GM23338 (cell line): ENCODE measurements around the gene TDP2. TPM values are rescaled to one million over a fixed set of nuclear protein-coding genes. Genes with fewer than 3 reads are reported as not detected.

ENCODE experiments used
- ATAC-seq: fragments of 200-7000 bp; cut with Tn5 transposase; 3 replicates; pipeline ENCODE4 v1.9.1; 2020
- DNase-seq: peaks from one replicate; pipeline ENCODE4 v3.0.0-alpha.2; 2015; ENCODE audit warnings: low spot score
- H2AFZ ChIP-seq: fragments of 200-600 bp; sonication (generic); 2 replicates; pipeline ENCODE4 v1.8.0; 2016; ENCODE audit warnings: antibody characterized with exemption, mild to moderate bottlenecking, moderate library complexity
- H3F3A ChIP-seq: fragments of 200-600 bp; sonication (generic); replicated peaks from 2 replicates; pipeline ENCODE4 v1.8.0; 2017; ENCODE audit warnings: antibody characterized with exemption, mixed run types, low read depth
- H3K27ac ChIP-seq: fragments of 200-600 bp; sonication (generic); 2 replicates; pipeline ENCODE4 v1.6.1; 2016; ENCODE audit warnings: low read depth
- H3K27me3 ChIP-seq: fragments of 200-600 bp; sonication (generic); 2 replicates; pipeline ENCODE4 v1.8.0; 2016; ENCODE audit warnings: mild to moderate bottlenecking, mixed run types, moderate library complexity; ENCODE audit not compliant: insufficient read depth
- H3K36me3 ChIP-seq: fragments of 200-600 bp; sonication (generic); 2 replicates; pipeline ENCODE4 v1.8.0; 2016; ENCODE audit warnings: mild to moderate bottlenecking; ENCODE audit not compliant: insufficient read depth
- H3K4me1 ChIP-seq: fragments of 200-600 bp; sonication (generic); 2 replicates; pipeline ENCODE4 v1.8.0; 2016; ENCODE audit warnings: mild to moderate bottlenecking, moderate library complexity; ENCODE audit not compliant: insufficient read depth
- H3K4me2 ChIP-seq: fragments of 200-600 bp; sonication (generic); 2 replicates; pipeline ENCODE4 v1.7.1; 2017; ENCODE audit warnings: mixed run types
- H3K4me3 ChIP-seq: fragments of 200-600 bp; sonication (generic); 2 replicates; pipeline ENCODE4 v1.6.1; 2016; ENCODE audit warnings: mixed run types
- H3K79me2 ChIP-seq: fragments of 200-600 bp; sonication (generic); replicated peaks from 2 replicates; pipeline ENCODE4 v1.8.0; 2017; ENCODE audit warnings: mild to moderate bottlenecking; ENCODE audit not compliant: insufficient read depth
- H3K9me2 ChIP-seq: fragments of 200-600 bp; sonication (generic); 2 replicates; pipeline ENCODE4 v1.8.0; 2017; ENCODE audit not compliant: insufficient read depth
- H4K20me1 ChIP-seq: fragments of 200-600 bp; sonication (generic); replicated peaks from 2 replicates; pipeline ENCODE4 v1.8.0; 2017; ENCODE audit warnings: mild to moderate bottlenecking; ENCODE audit not compliant: insufficient read depth
- H3K27ac Mint-ChIP-seq: 2 replicates; pipeline ENCODE4 v1.8.0; 2020; ENCODE audit warnings: inconsistent platforms, mild to moderate bottlenecking, moderate library complexity, mixed read lengths
- H3K27me3 Mint-ChIP-seq: 3 replicates; pipeline ENCODE4 v1.8.0; 2022; ENCODE audit warnings: low read depth, mild to moderate bottlenecking, moderate library complexity, mixed read lengths, inconsistent platforms; ENCODE audit not compliant: insufficient read depth, poor library complexity
- H3K36me3 Mint-ChIP-seq: 3 replicates; pipeline ENCODE4 v1.8.0; 2021; ENCODE audit warnings: low read depth, mild to moderate bottlenecking, inconsistent platforms, moderate library complexity, mixed read lengths
- H3K4me1 Mint-ChIP-seq: 3 replicates; pipeline ENCODE4 v1.8.0; 2020; ENCODE audit warnings: mild to moderate bottlenecking, inconsistent platforms, mixed read lengths
- H3K4me3 Mint-ChIP-seq: 3 replicates; pipeline ENCODE4 v1.8.0; 2021; ENCODE audit warnings: moderate library complexity, mild to moderate bottlenecking, inconsistent platforms, mixed read lengths
- H3K9me3 Mint-ChIP-seq: 3 replicates; pipeline ENCODE4 v1.8.0; 2020; ENCODE audit warnings: moderate library complexity, mild to moderate bottlenecking, inconsistent platforms, mixed read lengths
- CREB1 ChIP-seq: fragments of 250-450 bp; sonication (Bioruptor Pico); IDR thresholded peaks from 2 replicates; pipeline ENCODE4 v1.5.0; 2020; ENCODE audit warnings: low read depth, mild to moderate bottlenecking, moderate library complexity
- ETS1 ChIP-seq: IDR thresholded peaks from 2 replicates; pipeline ENCODE4 v1.6.1; 2016; ENCODE audit warnings: antibody characterized with exemption
- EZH2 ChIP-seq: fragments of 200-600 bp; sonication (generic); IDR thresholded peaks from one replicate; pipeline ENCODE4 v1.8.0; 2017; ENCODE audit warnings: antibody characterized with exemption, mild to moderate bottlenecking, low read depth; ENCODE audit not compliant: unreplicated experiment
- EZH2phosphoT487 ChIP-seq: fragments of 200-600 bp; sonication (generic); IDR thresholded peaks from one replicate; pipeline ENCODE4 v1.8.1; 2018; ENCODE audit warnings: antibody characterized with exemption; ENCODE audit not compliant: unreplicated experiment
- JUNB ChIP-seq: IDR thresholded peaks from one replicate; pipeline ENCODE4 v1.6.1; 2016; ENCODE audit warnings: antibody characterized with exemption; ENCODE audit not compliant: unreplicated experiment
- NANOG ChIP-seq: IDR thresholded peaks from 2 replicates; pipeline ENCODE4 v1.6.1; 2016; ENCODE audit warnings: antibody characterized with exemption, borderline replicate concordance
- POLR2AphosphoS5 ChIP-seq: IDR thresholded peaks from 2 replicates; pipeline ENCODE4 v1.6.1; 2016; ENCODE audit warnings: antibody characterized with exemption, low read depth
- REST ChIP-seq: IDR thresholded peaks from one replicate; pipeline ENCODE4 v1.6.1; 2018; ENCODE audit warnings: antibody characterized with exemption; ENCODE audit not compliant: unreplicated experiment
- STAT1 ChIP-seq: IDR thresholded peaks from one replicate; pipeline ENCODE4 v1.6.1; 2016; ENCODE audit warnings: antibody characterized with exemption; ENCODE audit not compliant: unreplicated experiment
- polyA plus RNA-seq: library from polyadenylated mRNA; unstranded; fragments of >200 nt; fragmentation: Nextera tagmentation; extraction: Ambion mirVana; gene quantifications from 2 replicates; pipeline ENCODE4 v1.2.1, GENCODE V29; 2016
- total RNA-seq: library from RNA; depleted of rRNA; stranded (reverse); fragments of >200 nt; shearing (Covaris generic); gene quantifications from 2 replicates; pipeline ENCODE4 v1.2.3, GENCODE V29; 2014
- TF ChIP-seq, protein P1 (sequence below): fragments of 250-450 bp; sonication (Bioruptor Pico); IDR thresholded peaks from 2 replicates; pipeline ENCODE4 v1.5.0; 2020; ENCODE audit warnings: mild to moderate bottlenecking, moderate library complexity
- TF ChIP-seq, protein P2 (sequence below), 2 experiments: fragments of 200-600 bp in 1 of 2; sonication (generic) in 1 of 2; conservative IDR thresholded peaks; 2 replicates each; pipeline versions ENCODE4 v1.5.1 to v1.6.1; 2016 to 2017; ENCODE audit warnings: antibody characterized with exemption in 2 of 2, low read depth in 2 of 2, mild to moderate bottlenecking in 2 of 2, moderate library complexity in 1 of 2

Gene TDP2
- total and polyA plus RNA-seq, 2 experiments from 2014 or later, result 46.8 to 47.8 TPM

GRCh38 chr6:24691550-24691949 lies 24.9 kb upstream of the TDP2 start:
- H3K36me3 Mint-ChIP-seq, result peaks cover 12% of the 10 kb centered on the region
- H3F3A ChIP-seq, result no peaks in the 10 kb centered on the region
- no peak overlapping the region for H3K4me3 Mint-ChIP-seq
- H3K27ac ChIP-seq, result no peak overlapping the region
- TF ChIP-seq REST (no peak), EZH2phosphoT487 (no peak), EZH2 (no peak), NANOG (no peak), JUNB (no peak), POLR2AphosphoS5 (no peak), ETS1 (no peak), CREB1 (no peak), STAT1 (no peak)
- TF ChIP-seq, protein P1, sequence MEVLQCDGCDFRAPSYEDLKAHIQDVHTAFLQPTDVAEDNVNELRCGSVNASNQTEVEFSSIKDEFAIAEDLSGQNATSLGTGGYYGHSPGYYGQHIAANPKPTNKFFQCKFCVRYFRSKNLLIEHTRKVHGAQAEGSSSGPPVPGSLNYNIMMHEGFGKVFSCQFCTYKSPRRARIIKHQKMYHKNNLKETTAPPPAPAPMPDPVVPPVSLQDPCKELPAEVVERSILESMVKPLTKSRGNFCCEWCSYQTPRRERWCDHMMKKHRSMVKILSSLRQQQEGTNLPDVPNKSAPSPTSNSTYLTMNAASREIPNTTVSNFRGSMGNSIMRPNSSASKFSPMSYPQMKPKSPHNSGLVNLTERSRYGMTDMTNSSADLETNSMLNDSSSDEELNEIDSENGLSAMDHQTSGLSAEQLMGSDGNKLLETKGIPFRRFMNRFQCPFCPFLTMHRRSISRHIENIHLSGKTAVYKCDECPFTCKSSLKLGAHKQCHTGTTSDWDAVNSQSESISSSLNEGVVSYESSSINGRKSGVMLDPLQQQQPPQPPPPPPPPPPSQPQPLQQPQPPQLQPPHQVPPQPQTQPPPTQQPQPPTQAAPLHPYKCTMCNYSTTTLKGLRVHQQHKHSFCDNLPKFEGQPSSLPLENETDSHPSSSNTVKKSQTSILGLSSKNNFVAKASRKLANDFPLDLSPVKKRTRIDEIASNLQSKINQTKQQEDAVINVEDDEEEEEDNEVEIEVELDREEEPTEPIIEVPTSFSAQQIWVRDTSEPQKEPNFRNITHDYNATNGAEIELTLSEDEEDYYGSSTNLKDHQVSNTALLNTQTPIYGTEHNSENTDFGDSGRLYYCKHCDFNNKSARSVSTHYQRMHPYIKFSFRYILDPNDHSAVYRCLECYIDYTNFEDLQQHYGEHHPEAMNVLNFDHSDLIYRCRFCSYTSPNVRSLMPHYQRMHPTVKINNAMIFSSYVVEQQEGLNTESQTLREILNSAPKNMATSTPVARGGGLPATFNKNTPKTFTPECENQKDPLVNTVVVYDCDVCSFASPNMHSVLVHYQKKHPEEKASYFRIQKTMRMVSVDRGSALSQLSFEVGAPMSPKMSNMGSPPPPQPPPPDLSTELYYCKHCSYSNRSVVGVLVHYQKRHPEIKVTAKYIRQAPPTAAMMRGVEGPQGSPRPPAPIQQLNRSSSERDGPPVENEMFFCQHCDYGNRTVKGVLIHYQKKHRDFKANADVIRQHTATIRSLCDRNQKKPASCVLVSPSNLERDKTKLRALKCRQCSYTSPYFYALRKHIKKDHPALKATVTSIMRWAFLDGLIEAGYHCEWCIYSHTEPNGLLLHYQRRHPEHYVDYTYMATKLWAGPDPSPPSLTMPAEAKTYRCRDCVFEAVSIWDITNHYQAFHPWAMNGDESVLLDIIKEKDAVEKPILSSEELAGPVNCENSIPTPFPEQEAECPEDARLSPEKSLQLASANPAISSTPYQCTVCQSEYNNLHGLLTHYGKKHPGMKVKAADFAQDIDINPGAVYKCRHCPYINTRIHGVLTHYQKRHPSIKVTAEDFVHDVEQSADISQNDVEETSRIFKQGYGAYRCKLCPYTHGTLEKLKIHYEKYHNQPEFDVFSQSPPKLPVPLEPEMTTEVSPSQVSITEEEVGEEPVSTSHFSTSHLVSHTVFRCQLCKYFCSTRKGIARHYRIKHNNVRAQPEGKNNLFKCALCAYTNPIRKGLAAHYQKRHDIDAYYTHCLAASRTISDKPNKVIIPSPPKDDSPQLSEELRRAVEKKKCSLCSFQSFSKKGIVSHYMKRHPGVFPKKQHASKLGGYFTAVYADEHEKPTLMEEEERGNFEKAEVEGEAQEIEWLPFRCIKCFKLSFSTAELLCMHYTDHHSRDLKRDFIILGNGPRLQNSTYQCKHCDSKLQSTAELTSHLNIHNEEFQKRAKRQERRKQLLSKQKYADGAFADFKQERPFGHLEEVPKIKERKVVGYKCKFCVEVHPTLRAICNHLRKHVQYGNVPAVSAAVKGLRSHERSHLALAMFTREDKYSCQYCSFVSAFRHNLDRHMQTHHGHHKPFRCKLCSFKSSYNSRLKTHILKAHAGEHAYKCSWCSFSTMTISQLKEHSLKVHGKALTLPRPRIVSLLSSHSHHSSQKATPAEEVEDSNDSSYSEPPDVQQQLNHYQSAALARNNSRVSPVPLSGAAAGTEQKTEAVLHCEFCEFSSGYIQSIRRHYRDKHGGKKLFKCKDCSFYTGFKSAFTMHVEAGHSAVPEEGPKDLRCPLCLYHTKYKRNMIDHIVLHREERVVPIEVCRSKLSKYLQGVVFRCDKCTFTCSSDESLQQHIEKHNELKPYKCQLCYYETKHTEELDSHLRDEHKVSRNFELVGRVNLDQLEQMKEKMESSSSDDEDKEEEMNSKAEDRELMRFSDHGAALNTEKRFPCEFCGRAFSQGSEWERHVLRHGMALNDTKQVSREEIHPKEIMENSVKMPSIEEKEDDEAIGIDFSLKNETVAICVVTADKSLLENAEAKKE (CRISPR knock-in tag), result no peak
- TF ChIP-seq, protein P2, sequence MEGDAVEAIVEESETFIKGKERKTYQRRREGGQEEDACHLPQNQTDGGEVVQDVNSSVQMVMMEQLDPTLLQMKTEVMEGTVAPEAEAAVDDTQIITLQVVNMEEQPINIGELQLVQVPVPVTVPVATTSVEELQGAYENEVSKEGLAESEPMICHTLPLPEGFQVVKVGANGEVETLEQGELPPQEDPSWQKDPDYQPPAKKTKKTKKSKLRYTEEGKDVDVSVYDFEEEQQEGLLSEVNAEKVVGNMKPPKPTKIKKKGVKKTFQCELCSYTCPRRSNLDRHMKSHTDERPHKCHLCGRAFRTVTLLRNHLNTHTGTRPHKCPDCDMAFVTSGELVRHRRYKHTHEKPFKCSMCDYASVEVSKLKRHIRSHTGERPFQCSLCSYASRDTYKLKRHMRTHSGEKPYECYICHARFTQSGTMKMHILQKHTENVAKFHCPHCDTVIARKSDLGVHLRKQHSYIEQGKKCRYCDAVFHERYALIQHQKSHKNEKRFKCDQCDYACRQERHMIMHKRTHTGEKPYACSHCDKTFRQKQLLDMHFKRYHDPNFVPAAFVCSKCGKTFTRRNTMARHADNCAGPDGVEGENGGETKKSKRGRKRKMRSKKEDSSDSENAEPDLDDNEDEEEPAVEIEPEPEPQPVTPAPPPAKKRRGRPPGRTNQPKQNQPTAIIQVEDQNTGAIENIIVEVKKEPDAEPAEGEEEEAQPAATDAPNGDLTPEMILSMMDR (conservative IDR thresholded peaks at IDR 0.05; ENCODE audit: low read depth in 2 of 2), result no peak
- no peaks in the 10 kb centered on the region for H3K27me3 Mint-ChIP-seq
- peaks cover 14% of the 10 kb centered on the region for H3K4me1 Mint-ChIP-seq
- H3K9me3 Mint-ChIP-seq, result no peaks in the 10 kb centered on the region
- no peaks in the 10 kb centered on the region; the same call in 1 of the 2 replicates for H3K36me3 ChIP-seq
- no peak overlapping the region for H2AFZ ChIP-seq
- no peaks in the 10 kb centered on the region; the same call in 1 of the 2 replicates for H4K20me1 ChIP-seq
- no peaks in the 10 kb centered on the region for H3K4me1 ChIP-seq
- H3K27me3 ChIP-seq, result no peaks in the 10 kb centered on the region
- no peak overlapping the region for H3K27ac Mint-ChIP-seq
- ATAC-seq (no peak), DNase-seq (no peak)
- H3K4me2 ChIP-seq, result no peak overlapping the region
- no peaks in the 10 kb centered on the region; the same call in 1 of the 2 replicates for H3K79me2 ChIP-seq
- H3K9me2 ChIP-seq, result no peaks in the 10 kb centered on the region
- H3K4me3 ChIP-seq, result no peak overlapping the region
